Thoracic aorta (tissue), 2 donors: Measurements from ENCODE around the gene KRTAP12-3. TPM values are rescaled to one million over a fixed set of nuclear protein-coding genes. Genes with fewer than 3 reads are reported as not detected.

Experiments
- ATAC-seq: fragments of 150-250 bp; one replicate; pipeline ENCODE4 v1.8.0; 2017; ENCODE audit warnings: low read depth; ENCODE audit not compliant: insufficient number of reproducible peaks, low FRiP score
- DNase-seq: peaks from one replicate; pipeline ENCODE4 v3.0.0-alpha.2; 2020; ENCODE audit warnings: low spot score
- H3K27ac ChIP-seq, 2 donors: fragments of 200-600 bp; sonication (generic); 1 replicate in 1 of 2; 2 replicates in 1 of 2; pipeline ENCODE4 v1.5.1; 2016; ENCODE audit warnings: mild to moderate bottlenecking in 2 of 2, moderate library complexity in 2 of 2
- H3K27me3 ChIP-seq: fragments of 200-600 bp; sonication (generic); replicated peaks from 2 replicates; pipeline ENCODE4 v1.6.0; 2016; ENCODE audit warnings: mild to moderate bottlenecking; ENCODE audit not compliant: insufficient read depth
- H3K36me3 ChIP-seq: fragments of 200-600 bp; sonication (generic); one replicate; pipeline ENCODE4 v1.5.1; 2016
- H3K4me1 ChIP-seq, 2 donors: fragments of 200-600 bp; sonication (generic); 1 replicate in 1 of 2; 2 replicates in 1 of 2; pipeline versions ENCODE4 v1.5.1 to v1.6.0; 2016; ENCODE audit warnings: low read depth in 2 of 2, mild to moderate bottlenecking in 1 of 2; ENCODE audit not compliant: control insufficient read depth in 1 of 2
- H3K4me3 ChIP-seq: fragments of 200-600 bp; sonication (generic); 2 replicates; pipeline ENCODE4 v1.5.1; 2016; ENCODE audit warnings: mild to moderate bottlenecking
- H3K9me3 ChIP-seq: fragments of 200-600 bp; sonication (generic); 2 replicates; pipeline ENCODE4 v1.5.1; 2016
- CTCF ChIP-seq: fragments of 200-600 bp; sonication (generic); IDR thresholded peaks from one replicate; pipeline ENCODE4 v1.5.1; 2019; ENCODE audit warnings: antibody characterized with exemption
- total RNA-seq, 2 donors: library from RNA; depleted of rRNA; stranded (reverse); fragments of >200 nt; gene quantifications; one replicate each; pipeline versions ENCODE4 v1.1.0 to v1.2.3, GENCODE V29; 2016

KRTAP12-3 gene
- total RNA-seq, 2 donors from 2014 or later: not detected

- no peak overlapping the region for H3K27ac ChIP-seq
- ATAC-seq (no peak), DNase-seq (no peak)
- no peak overlapping the region for H3K4me3 ChIP-seq
- no peak for TF ChIP-seq CTCF
- H3K36me3 ChIP-seq: no peaks in the 10 kb centered on the region
- no peaks in the 10 kb centered on the region for H3K4me1 ChIP-seq
- H3K9me3 ChIP-seq: peaks cover 15% of the 10 kb centered on the region
- H3K27me3 ChIP-seq: no peaks in the 10 kb centered on the region
Observed at GRCh38 chr21:44670642-44671432, 13.1 kb downstream of the KRTAP12-3 start.

- no peak for TF ChIP-seq CTCF
- Histone ChIP-seq H3K4me1 (no peaks in the 10 kb centered on the region), H3K36me3 (no peaks in the 10 kb centered on the region), H3K27me3 (no peaks in the 10 kb centered on the region), H3K9me3 (peaks cover 15% of the 10 kb centered on the region), H3K4me3 (no peak overlapping the region), H3K27ac (no peak overlapping the region)
- DNase-seq: no peak
- no peak for ATAC-seq
Observed at GRCh38 chr21:44671911-44672310, 14.2 kb downstream of the KRTAP12-3 start.

- DNase-seq: no peak
Observed at GRCh38 chr21:44677881-44678280, 20.1 kb downstream of the KRTAP12-3 start.

GRCh38 chr21:44681152-44681551, 23.4 kb downstream of the KRTAP12-3 start:
- no peak for DNase-seq

More at GRCh38 chr21:44677881-44678280, 20.1 kb downstream of the KRTAP12-3 start:
- ATAC-seq: no peak
- no peak overlapping the region for H3K4me3 ChIP-seq
- H3K27ac ChIP-seq: no peak overlapping the region
- no peaks in the 10 kb centered on the region for H3K9me3 ChIP-seq
- H3K36me3 ChIP-seq: no peaks in the 10 kb centered on the region
- TF ChIP-seq CTCF: no peak
- no peaks in the 10 kb centered on the region for H3K4me1 ChIP-seq
- no peaks in the 10 kb centered on the region for H3K27me3 ChIP-seq

More at GRCh38 chr21:44681152-44681551, 23.4 kb downstream of the KRTAP12-3 start:
- TF ChIP-seq CTCF: no peak
- Histone ChIP-seq H3K27me3 (no peaks in the 10 kb centered on the region), H3K4me3 (no peak overlapping the region), H3K4me1 (no peaks in the 10 kb centered on the region), H3K36me3 (no peaks in the 10 kb centered on the region), H3K27ac (no peak overlapping the region), H3K9me3 (no peaks in the 10 kb centered on the region)
- ATAC-seq: no peak
